GM19324 (cell line): ENCODE data around the gene LRRC8E.

Experiments
- ATAC-seq: cut with Tn5 transposase; IDR thresholded peaks from one replicate; pipeline ENCODE4 v1.9.1; 2021; ENCODE audit warnings: mild to moderate bottlenecking, moderate library complexity; ENCODE audit not compliant: unreplicated experiment, low FRiP score

LRRC8E gene

GRCh38 chr19:7888145-7888825 lies at the start of gene LRRC8E:
Gene LRRC8E (plus strand): TSS chr19:7888510. CDS start chr19:7895604, 7,094 bp downstream.
- no peak for ATAC-seq

- ATAC-seq: no peak
Measured at GRCh38 chr19:7839476-7839875, 48.8 kb upstream of the LRRC8E start.

- ATAC-seq: no peak
Measured at GRCh38 chr19:7840629-7841028, 47.7 kb upstream of the LRRC8E start.

DNA sequence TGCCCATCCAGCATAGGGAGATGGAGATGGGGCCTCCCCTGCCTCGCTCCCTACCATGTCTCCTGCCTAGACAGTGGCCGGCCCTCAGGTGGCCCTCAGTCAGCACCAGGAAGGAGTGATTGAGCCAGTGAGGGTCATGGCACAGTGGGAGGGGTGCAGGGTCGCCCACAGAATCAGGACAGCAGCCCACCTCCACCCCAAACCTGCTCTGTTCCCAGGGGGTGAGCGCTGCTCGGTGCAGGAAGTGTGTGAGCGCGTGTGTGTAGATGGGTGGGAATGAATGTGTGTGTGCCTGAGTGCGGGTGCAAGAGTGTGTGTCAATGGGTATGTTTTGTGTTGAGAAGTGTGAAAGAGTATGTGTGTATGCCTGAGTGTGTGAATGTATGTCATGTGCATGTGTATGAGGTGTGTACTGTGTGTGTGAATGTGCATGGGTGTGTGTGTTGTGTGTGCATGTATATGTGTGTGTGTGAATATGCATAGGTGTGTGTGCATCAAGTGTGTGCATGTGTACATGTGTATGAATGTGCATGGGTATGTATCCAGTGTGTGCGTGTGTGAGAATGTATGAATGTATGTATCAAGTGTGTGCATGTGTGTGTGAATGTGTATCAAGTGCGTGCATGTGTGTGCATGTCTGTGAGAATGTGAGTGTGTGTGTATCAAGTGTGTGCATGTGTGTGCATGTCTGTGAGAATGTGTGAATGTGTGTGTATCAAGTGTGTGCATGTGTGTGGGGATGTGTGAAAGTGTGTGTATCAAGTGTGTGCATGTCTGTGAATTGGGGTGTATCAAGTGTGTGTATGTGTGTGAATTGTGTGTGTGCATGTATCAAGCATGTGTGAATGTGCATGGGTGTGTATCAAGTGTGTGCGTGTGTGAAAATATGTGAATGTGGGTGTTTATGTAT lies 46.3 kb upstream of the LRRC8E start:
- ATAC-seq: no peak

- no peak for ATAC-seq
Measured at GRCh38 chr19:7842661-7843294, 45.5 kb upstream of the LRRC8E start.

DNA sequence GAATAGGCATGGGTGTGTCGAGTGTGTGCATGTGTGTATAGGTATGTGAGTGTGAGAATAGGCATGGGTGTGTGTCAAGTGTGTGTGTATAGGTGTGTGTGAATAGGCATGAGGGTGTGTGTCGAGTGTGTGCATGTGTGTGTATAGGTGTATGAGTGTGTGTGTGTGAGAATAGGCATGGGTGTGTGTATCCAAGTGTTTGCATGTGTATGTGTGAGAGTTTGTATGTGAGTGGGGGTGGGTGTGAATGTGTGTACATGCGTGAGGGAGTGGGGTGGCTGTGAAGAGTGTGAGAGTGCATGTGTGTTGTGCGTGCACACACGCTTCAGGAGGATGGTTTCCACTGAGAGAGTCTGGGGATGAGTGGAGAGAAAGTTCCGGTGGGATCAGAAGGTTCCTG lies 44.8 kb upstream of the LRRC8E start:
- ATAC-seq: no peak

- no peak for ATAC-seq
Measured at GRCh38 chr19:7844405-7844804, 43.9 kb upstream of the LRRC8E start.

GRCh38 chr19:7844951-7845350 lies 43.4 kb upstream of the LRRC8E start:
- ATAC-seq: no peak

DNA sequence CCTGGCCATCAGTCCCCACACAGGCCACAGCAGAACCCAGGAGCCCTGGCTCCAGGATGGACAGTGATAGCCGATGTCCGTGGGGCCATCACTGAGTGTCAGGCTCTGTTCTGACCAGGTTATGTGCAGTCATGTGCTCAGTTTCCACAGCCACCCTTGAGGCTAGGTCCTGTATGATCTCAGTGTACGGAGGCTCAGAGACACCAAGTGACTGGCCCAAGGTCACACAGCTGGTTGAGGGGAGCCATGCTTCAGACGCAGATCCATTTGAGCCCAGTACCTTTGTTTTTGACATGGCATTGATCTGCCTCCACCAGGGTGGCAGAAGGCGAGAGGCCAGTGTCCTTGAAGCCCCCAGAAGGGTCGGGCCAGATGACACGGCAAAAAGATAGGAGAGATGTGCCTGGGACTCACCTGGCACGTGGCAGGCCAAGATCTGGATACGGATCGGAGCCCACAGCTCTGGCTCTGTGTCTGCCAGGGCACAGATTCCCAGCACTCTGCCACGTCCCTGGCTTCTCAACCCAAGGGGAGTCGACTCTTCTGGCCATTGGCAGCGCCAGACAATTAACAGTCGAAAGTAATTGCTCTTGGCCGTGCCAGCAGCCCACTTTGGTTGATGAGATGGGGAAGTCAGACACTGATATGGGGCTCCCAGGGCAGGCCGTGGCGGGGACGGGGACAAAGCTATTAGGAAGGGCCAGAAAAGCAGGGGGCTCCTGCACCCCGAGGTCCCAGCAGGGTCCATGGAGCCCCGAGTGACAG lies 42.7 kb upstream of the LRRC8E start:
- no peak for ATAC-seq

DNA sequence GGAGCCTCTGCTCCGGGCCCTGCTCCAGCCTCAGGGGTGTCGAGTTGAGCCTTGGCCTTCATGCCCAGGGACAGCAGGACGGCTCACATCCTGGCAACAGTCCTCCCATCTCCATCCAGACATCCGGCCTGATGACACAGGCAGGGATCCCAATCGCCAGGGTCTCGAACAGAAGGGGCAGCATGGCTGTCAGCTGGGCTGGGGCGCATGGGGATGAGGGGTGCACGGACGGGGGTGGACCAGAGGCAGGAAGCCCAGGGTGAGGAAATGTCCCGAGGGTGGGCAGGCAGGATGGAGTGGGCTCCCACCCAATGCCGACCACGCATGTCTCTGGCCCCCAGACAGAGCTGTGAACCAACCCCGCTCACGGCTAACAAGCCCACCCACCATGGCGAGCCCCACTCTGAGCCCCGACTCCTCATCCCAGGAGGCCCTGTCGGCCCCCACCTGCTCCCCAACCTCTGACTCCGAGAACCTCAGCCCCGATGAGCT lies 42.1 kb upstream of the LRRC8E start:
- ATAC-seq: no peak

- no peak for ATAC-seq
Measured at GRCh38 chr19:7847664-7848063, 40.6 kb upstream of the LRRC8E start.

- ATAC-seq: no peak
Measured at GRCh38 chr19:7848779-7849457, 39.4 kb upstream of the LRRC8E start.

DNA sequence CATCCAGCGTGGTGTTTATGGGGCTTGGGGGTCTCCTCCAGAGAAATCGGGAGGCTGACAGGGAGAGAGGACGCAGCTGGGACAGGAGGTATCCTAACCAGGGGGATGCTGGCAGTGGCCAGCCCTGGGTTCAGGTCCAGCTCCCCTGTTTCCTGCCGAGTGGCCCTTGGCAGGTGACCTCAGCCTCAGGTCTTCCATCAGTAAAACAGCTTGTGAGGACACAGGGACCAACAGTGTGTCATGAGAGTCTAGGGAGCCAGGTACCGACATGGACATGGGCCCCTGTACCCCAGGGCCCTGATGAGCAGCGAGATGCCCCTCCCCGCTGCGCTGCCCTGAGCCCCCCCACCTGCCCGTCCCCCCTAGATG lies 38.7 kb upstream of the LRRC8E start:
- no peak for ATAC-seq

- ATAC-seq: no peak
Measured at GRCh38 chr19:7850000-7850813, 38.1 kb upstream of the LRRC8E start.

- ATAC-seq: no peak
Measured at GRCh38 chr19:7850945-7851622, 37.2 kb upstream of the LRRC8E start.

- ATAC-seq: no peak
Measured at GRCh38 chr19:7851623-7852500, 36.4 kb upstream of the LRRC8E start.
